OCI-LY1 (cell line): ENCODE measurements around the gene ST6GALNAC5.

Experiments used
- EZH2 ChIP-seq: fragments of 200-600 bp; sonication (generic), shearing (Covaris generic); IDR thresholded peaks from 2 replicates; pipeline ENCODE4 v1.8.0; 2017; ENCODE audit warnings: borderline replicate concordance, mixed run types, mild to moderate bottlenecking, antibody characterized with exemption, low read length, moderate library complexity, mixed read lengths
- TF ChIP-seq, protein P1 (sequence below): fragments of 200-600 bp; sonication (generic), shearing (Covaris generic); IDR thresholded peaks from 2 replicates; pipeline ENCODE4 v1.5.1; 2017; ENCODE audit warnings: mild to moderate bottlenecking, antibody characterized with exemption, low read length, moderate library complexity, mixed read lengths

DNA sequence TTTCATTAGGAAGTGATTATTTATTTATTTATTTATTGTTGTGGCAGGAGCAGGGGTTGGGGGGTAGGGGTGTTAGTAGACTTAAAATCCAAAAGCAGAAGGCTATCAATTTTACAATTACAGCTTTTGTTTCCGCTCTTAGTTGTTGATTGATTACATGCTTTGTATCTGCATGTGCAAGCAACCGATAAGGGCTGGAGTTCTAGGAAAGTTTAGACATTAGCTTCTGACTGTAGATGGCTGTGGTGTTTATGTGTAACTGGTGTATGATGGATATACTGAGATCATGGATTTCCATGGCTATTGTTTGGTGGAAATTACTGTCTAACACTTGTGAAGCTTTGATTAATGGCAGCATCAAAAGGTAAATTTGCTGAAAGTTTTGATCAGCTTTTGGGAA lies 2.8 kb downstream of the ST6GALNAC5 start:
- TF ChIP-seq, protein P1, sequence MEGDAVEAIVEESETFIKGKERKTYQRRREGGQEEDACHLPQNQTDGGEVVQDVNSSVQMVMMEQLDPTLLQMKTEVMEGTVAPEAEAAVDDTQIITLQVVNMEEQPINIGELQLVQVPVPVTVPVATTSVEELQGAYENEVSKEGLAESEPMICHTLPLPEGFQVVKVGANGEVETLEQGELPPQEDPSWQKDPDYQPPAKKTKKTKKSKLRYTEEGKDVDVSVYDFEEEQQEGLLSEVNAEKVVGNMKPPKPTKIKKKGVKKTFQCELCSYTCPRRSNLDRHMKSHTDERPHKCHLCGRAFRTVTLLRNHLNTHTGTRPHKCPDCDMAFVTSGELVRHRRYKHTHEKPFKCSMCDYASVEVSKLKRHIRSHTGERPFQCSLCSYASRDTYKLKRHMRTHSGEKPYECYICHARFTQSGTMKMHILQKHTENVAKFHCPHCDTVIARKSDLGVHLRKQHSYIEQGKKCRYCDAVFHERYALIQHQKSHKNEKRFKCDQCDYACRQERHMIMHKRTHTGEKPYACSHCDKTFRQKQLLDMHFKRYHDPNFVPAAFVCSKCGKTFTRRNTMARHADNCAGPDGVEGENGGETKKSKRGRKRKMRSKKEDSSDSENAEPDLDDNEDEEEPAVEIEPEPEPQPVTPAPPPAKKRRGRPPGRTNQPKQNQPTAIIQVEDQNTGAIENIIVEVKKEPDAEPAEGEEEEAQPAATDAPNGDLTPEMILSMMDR, result no peak
- TF ChIP-seq EZH2, result no peak
